GM12875 (cell line): ENCODE results near the gene PRKAR2B.
A peak's percentile ranks its signal among the peaks of the same experiment; 100 is the strongest.

ENCODE experiments used
- H3K4me3 ChIP-seq: one replicate; pipeline ENCODE4 v1.5.1; 2011; ENCODE audit warnings: low read depth, low read length, control low read depth
- CTCF ChIP-seq: IDR thresholded peaks from 2 replicates; pipeline ENCODE4 v1.5.1; 2011; ENCODE audit warnings: low read depth, mild to moderate bottlenecking, control low read depth, inconsistent platforms, low read length, moderate library complexity, borderline replicate concordance; ENCODE audit not compliant: insufficient read depth

PRKAR2B gene

GRCh38 chr7:107145067-107145838 lies 100.7 kb downstream of the PRKAR2B start:
- no peak overlapping the region for H3K4me3 ChIP-seq
- TF ChIP-seq CTCF = no peak

- peak; percentile 48; the same call in 1 of the 2 replicates for TF ChIP-seq CTCF
- no peak overlapping the region for H3K4me3 ChIP-seq
Observed at GRCh38 chr7:107147464-107148393, 103.2 kb downstream of the PRKAR2B start.

GRCh38 chr7:107148721-107149120 lies 104.2 kb downstream of the PRKAR2B start:
- no peak for TF ChIP-seq CTCF
- no peak overlapping the region for H3K4me3 ChIP-seq

- H3K4me3 ChIP-seq = no peak overlapping the region
- TF ChIP-seq CTCF = no peak
Observed at GRCh38 chr7:107149863-107150262, 105.4 kb downstream of the PRKAR2B start.

DNA sequence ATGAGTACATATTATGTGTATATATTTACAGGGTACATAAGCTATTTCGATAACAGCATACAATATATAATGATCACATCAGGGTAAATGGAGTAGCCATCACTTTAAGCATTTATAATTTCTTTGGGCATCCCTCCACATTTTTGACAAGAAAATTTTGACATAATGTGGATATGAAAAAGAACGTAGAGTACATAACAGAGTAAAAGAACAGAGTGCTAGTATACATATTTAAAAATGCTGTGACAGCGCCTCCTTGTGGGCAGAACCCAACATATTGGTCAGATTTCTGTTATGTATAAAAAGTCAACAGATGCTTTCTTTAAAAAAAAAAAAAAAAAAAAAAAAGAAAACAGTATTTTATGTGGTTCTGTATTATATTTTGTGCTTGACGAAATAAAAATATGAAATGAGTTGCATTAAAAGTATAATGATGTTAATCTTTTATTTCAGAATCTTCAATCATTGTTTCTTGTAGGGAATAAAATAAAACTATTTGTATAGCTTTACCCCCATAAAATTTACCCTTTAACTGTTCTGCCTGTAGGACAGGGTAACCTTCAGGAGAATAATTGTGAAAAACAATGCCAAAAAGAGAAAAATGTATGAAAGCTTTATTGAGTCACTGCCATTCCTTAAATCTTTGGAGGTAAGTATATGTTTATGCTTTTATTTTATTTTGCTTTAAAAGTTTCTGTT lies 106.0 kb downstream of the PRKAR2B start:
- TF ChIP-seq CTCF = no peak
- no peak overlapping the region for H3K4me3 ChIP-seq

- H3K4me3 ChIP-seq = no peak overlapping the region
- no peak for TF ChIP-seq CTCF
Observed at GRCh38 chr7:107151538-107151937, 107.0 kb downstream of the PRKAR2B start.
